Activated T-helper 1 cell treated with anti-CD3 and anti-CD28 coated beads, Interleukin-12 subunit alpha, Interleukin-12 subunit beta, Interleukin-2, Interleukin-4 antibody, amounts not matched to agents 30 ng/mL and 10 ng/mL and 1 ng/mL, durations not matched to agents 14 hours and 24 hours and 36 hours (primary cell): ENCODE data around the gene FURIN. TPM values are rescaled to one million over a fixed set of nuclear protein-coding genes. Genes with fewer than 3 reads are reported as not detected.

ENCODE experiments used
- DNase-seq: peaks from one replicate; pipeline ENCODE4 v3.0.0; 2021; ENCODE audit warnings: low spot score
- H3K27ac Mint-ChIP-seq: one replicate; pipeline ENCODE4 v1.8.0; 2021; ENCODE audit warnings: mild to moderate bottlenecking, mixed read lengths
- H3K27me3 Mint-ChIP-seq: one replicate; pipeline ENCODE4 v1.8.0; 2022; ENCODE audit warnings: mild to moderate bottlenecking, moderate library complexity, mixed read lengths; ENCODE audit not compliant: insufficient read depth
- H3K36me3 Mint-ChIP-seq: one replicate; pipeline ENCODE4 v1.8.0; 2021; ENCODE audit warnings: low read depth, mixed read lengths
- H3K4me1 Mint-ChIP-seq: one replicate; pipeline ENCODE4 v1.8.0; 2021; ENCODE audit warnings: low read depth, mixed read lengths
- H3K4me3 Mint-ChIP-seq: one replicate; pipeline ENCODE4 v1.8.0; 2021; ENCODE audit warnings: mild to moderate bottlenecking, moderate library complexity, mixed read lengths
- H3K9me3 Mint-ChIP-seq: one replicate; pipeline ENCODE4 v1.8.0; 2021; ENCODE audit warnings: mixed read lengths
- intact Hi-C: fragments of 100-400 bp; cut with micrococcal nuclease; formaldehyde crosslinking; loops from one replicate; pipeline ENCODE4 v1.15.1; 2024
- total RNA-seq: library from RNA; stranded (reverse); gene quantifications from 2 replicates; pipeline ENCODE4 v1.2.3, GENCODE V29; 2022

The FURIN gene
- total RNA-seq, 1 donor from 2014 or later, result 530 TPM

GRCh38 chr15:90929246-90930019 is 61.0 kb downstream of the FURIN start:
- Mint-ChIP-seq H3K9me3 (no peaks in the 10 kb centered on the region), H3K4me3 (peak overlapping the region; percentile 99), H3K27me3 (no peaks in the 10 kb centered on the region), H3K36me3 (peaks cover 6% of the 10 kb centered on the region), H3K27ac (peak overlapping the region; percentile 99), H3K4me1 (peaks cover 64% of the 10 kb centered on the region)
- intact Hi-C loops, result loop anchor here (1.0 to 10.0 kb wide), 9 partner anchors 26 to 1955 kb away; partner anchors contain the start of genes AP3S2, BLM, IDH2 and MAN2A2
- no peak for DNase-seq

- Mint-ChIP-seq H3K27ac (peak overlapping the region; percentile 99), H3K9me3 (no peaks in the 10 kb centered on the region), H3K27me3 (no peaks in the 10 kb centered on the region), H3K36me3 (no peaks in the 10 kb centered on the region), H3K4me1 (peaks cover 59% of the 10 kb centered on the region), H3K4me3 (peak overlapping the region; percentile 99)
- intact Hi-C loops, result loop anchor here (1.0 to 10.0 kb wide), 10 partner anchors 8 to 1954 kb away; partner anchors contain the start of genes AP3S2, BLM, IDH2 and MAN2A2
- DNase-seq, result no peak
Observed at GRCh38 chr15:90930861-90931574, 62.6 kb downstream of the FURIN start.

- H3K9me3 Mint-ChIP-seq, result no peaks in the 10 kb centered on the region
Observed at GRCh38 chr15:90931575-90931827, 63.1 kb downstream of the FURIN start.

DNA sequence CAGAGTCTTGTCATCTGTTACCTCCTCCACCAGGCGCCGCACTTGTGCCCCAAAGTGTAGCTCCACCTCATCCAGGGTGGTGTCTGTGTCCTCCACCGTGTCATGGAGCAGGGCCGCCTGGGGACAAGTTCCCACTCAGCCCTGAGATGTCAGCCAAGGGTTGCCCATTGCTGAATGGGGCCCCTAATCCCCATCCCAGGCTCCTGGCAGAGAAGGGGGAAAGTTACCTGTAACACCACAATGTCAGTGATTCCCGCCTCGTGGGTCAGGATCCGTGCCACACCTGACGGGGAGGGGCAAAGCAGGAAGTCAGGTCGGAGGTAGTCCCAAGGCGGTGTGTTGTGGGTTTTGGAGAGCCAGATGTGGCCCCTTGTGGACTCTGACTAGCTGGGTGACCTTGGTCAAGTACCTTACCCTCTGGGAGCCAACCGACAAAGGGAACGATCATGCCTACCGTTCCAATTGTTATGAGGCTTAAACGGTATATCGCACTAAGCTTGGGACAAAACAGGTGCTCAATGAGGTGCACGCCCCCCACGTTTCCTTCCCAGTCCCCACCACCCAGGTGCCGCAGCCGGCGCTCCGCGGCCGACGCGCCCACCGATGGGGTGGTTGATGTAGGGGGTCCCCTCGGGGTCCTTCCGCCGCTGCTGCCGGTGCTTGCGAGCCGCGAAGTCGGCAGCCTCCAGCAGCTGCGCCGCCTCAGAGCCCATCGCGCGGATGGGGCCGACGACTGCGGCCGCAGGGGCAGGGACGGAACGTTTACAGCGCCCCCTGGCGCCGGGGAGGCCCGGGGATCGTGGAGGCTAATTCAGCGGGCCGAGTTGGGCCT is 63.7 kb downstream of the FURIN start, which contains the start of gene HDDC3:
TSS of gene HDDC3 (minus strand) at position 722 of the 832 bp plus-strand sequence. CDS start at position 713, 9 bp downstream.
- Mint-ChIP-seq H3K27me3 (no peaks in the 10 kb centered on the region), H3K4me1 (peaks cover 69% of the 10 kb centered on the region), H3K27ac (peak within 1 kb of the TSS; percentile 99), H3K36me3 (peaks cover 7% of the 10 kb centered on the region), H3K4me3 (peak within 1 kb of the TSS; percentile 99), H3K9me3 (no peaks in the 10 kb centered on the region)
- intact Hi-C loops, result loop anchor here (1.0 to 10.0 kb wide), 8 partner anchors 9 to 1953 kb away; partner anchors contain the start of genes AP3S2, IDH2 and NGRN
- peak; percentile 87 for DNase-seq

More at GRCh38 chr15:90931575-90931827, 63.1 kb downstream of the FURIN start:
- intact Hi-C loops, result loop anchor here (1.0 to 10.0 kb wide), 8 partner anchors 8 to 1953 kb away; partner anchors contain the start of genes AP3S2, IDH2 and NGRN
- DNase-seq, result no peak
- no peaks in the 10 kb centered on the region for H3K27me3 Mint-ChIP-seq
- H3K4me3 Mint-ChIP-seq, result peak overlapping the region; percentile 99
- peaks cover 4% of the 10 kb centered on the region for H3K36me3 Mint-ChIP-seq
- peaks cover 64% of the 10 kb centered on the region for H3K4me1 Mint-ChIP-seq
- peak overlapping the region; percentile 99 for H3K27ac Mint-ChIP-seq

DNA sequence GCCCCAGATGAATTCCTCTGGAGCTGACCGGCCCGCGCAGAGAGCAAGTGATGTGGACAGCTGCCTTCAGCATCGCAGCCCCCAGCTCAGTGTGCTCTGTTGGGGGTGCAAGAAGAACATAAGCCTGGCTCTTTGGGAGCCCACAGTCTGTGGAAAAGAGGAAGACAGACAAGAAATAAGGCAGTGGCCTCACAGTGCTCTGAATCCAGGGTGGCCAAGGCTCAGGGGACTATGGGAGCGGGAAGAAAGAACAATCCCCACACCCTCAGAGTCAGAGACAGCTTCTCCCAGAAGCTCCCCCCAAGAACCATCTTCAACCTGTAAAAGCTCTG is 64.2 kb downstream of the FURIN start:
- Mint-ChIP-seq H3K4me1 (peaks cover 69% of the 10 kb centered on the region), H3K27ac (peak overlapping the region; percentile 99), H3K9me3 (no peaks in the 10 kb centered on the region), H3K4me3 (peak overlapping the region; percentile 99), H3K27me3 (no peaks in the 10 kb centered on the region), H3K36me3 (peaks cover 7% of the 10 kb centered on the region)
- DNase-seq, result no peak
- intact Hi-C loops, result loop anchor here (5.0 to 10.0 kb wide), 6 partner anchors 45 to 1952 kb away; partner anchors contain the start of genes AP3S2, IDH2 and NGRN

Other genes with a start within 250 kb of the FURIN start
- gene BLM, start 151.2 kb upstream of the FURIN start, total RNA-seq, result 64.3 and 65.1 TPM in 2 replicates
- gene FES, start 15.9 kb downstream of the FURIN start, total RNA-seq, result 45.4 and 57.1 TPM in 2 replicates
- 228 and 239 TPM in 2 replicates for gene MAN2A2, start 34.7 kb downstream of the FURIN start, total RNA-seq
- 38.8 and 39.0 TPM in 2 replicates for gene HDDC3, start 64.0 kb downstream of the FURIN start, total RNA-seq
- 60.5 and 68.6 TPM in 2 replicates for gene UNC45A, start 66.7 kb downstream of the FURIN start, total RNA-seq
- gene RCCD1, start 86.3 kb downstream of the FURIN start, total RNA-seq, result 26.4 and 27.2 TPM in 2 replicates
- gene PRC1, start 125.9 kb downstream of the FURIN start, total RNA-seq, result 78.4 and 86.0 TPM in 2 replicates
- 20.8 and 20.9 TPM in 2 replicates for gene VPS33B, start 154.0 kb downstream of the FURIN start, total RNA-seq
- gene SV2B, start 231.7 kb downstream of the FURIN start, total RNA-seq, result 0.08 and 0.12 TPM in 2 replicates